T-helper 2 cell (primary cell): ENCODE measurements around the gene TDRD9.
"Not testable (repeated sequence)": the region's sequence is repeated elsewhere in the genome, so short reads cannot be mapped to it uniquely, and the experiment has no call there.

Source experiments
- DNase-seq, 5 experiments: peaks; one replicate each; pipeline versions ENCODE4 v3.0.0 to v3.0.0-alpha.2; 2012 to 2022

The TDRD9 gene

DNA sequence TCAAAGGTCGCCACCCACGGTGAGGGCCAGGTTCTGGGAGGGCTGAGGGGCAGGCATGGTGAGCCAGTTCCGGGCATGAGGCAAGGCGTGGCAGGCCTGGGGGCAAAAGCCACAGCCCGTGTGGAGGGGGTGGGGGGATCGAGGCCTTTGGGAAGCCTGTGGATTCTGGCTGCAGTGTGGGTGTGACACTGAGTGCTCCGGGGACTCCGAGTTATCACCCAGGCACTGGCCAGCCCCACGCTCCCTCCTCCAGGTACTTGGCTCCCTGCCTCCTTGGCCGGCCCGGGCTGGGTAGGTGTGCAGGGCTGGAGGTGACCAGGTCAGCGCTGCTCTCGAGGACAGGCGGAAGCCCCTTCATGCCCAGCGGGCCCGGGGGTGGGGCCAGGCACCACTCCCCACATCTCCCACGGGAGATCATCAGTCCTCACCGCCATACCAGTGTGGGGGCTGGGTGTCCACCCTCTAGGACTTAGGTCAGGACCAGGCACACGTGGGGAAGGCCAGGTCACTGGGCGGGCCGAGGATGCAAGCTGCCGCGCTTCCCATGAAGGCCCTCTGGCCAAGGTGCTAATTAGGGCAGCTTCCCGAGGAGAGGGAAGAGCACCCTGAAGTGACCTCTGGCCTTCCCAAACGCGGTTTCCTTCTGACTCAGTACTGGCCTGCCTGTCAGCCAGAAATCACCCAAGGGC lies 34.1 kb upstream of the TDRD9 start:
- no peak for DNase-seq

DNA sequence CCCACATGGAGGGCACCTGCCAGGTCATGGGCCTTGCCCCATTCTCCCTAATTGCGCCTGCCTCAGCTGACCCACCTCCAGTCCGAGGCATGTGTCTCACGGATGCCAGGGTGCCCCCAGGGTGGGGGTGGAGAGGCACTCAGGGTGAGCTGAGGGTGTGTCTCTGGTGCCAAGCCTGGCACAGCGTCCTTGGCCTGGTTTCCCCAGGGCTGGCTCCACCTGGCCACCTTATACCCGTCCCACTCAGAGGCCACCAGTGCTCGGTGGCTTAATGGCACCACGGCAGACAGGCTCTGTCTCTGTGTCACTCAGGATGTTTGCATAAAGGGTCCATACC lies 33.6 kb upstream of the TDRD9 start:
- no peak for DNase-seq

DNA sequence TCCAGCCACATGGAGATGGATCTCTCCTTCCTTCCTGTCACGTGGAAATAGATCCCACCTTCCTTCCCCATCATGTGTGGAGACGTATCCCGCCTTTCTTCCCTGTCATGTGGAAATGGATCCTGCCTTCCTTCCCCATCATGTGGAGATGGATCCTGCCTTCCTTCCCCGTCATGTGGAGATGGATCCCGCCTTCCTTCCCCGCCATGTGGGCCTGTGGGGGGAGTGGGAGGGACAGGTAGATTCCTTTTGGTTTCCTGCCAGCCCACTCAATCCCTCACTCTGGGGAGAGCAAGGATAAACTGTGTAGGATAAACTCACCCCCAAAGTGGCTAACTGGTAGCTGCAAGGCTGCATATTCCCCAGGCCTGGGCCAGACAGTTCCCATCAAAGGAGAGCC lies 31.7 kb upstream of the TDRD9 start:
- DNase-seq, result no peak

DNA sequence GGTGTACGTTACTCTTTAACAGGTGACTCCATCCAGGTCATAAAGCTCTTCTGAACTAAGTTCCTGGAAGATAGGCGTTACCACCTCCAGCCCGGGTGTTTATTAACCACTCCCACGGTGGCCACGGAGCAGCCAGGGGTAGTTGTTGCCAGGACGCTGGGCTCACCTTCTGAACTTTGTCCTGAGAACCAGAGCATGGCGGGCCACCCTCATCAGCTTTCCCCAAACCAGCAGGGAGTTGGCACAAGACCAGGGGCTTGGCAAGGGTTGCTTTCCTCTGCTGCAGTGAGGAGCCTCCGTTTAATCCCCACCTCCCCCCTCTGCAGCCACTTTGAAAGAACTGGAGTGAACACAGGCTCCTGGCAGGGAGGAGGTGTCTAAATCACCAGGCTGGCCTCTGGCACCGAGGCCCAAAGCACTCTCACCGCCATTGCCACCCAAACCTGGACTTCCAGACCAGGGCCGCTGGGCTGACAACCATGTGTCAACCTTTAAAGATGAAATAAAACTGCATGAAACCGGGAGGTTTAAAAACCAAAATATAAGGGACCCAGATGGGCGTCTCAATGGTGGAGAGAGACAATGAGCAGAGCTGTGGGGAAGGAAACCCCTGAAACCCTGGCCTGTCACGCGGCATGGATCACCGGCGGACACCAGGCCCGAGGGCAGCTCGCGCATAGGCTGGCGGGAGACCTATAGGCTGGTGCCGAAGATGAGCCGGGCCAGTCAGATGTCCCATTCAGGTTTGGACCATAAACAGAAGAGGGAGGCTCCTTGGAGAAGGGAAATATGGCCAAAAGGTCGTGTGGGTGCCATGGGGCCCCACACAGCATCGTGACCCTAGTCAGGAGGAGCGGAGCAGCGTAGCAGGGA lies 30.9 kb upstream of the TDRD9 start:
- no peak for DNase-seq

DNA sequence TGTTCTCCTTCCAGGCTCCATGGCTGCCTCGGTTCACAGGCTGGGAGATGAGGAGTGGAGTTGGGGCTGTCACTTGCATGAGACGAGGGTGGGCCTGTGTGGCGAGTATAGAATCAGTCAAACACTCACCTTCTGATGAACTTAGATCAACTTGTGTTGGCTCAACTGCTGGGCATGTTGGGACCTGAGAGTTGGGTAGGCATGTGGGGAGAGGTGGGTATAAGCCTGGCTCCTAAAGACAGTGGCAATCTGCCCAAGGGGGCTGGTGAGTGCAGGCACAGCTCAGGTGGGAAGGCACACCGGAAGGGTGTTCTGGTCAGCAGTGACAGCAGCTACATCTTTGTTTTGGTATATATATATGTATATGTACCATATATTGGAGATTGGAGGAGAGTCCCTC lies 30.1 kb upstream of the TDRD9 start:
- no peak for DNase-seq

DNA sequence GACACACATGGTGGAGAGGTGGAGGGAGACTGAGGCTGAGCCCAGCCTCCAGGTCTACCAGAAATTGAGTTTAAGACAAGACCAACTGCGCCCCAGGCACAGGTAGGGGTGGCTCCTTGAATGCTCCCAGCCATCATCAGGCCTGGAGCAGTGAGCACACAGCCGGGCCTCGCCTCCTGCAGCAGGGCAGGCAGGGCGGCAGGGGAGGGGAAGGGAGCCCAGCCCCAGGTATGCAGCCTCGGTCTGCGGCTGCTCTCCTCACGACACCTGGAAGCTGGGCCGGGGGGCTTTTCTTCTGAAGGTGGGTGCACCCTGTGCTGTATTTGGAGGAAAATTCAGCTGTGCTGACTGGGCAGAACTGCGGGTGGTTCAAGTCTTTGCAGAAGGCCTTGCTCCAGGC lies 29.5 kb upstream of the TDRD9 start:
- no peak for DNase-seq

DNA sequence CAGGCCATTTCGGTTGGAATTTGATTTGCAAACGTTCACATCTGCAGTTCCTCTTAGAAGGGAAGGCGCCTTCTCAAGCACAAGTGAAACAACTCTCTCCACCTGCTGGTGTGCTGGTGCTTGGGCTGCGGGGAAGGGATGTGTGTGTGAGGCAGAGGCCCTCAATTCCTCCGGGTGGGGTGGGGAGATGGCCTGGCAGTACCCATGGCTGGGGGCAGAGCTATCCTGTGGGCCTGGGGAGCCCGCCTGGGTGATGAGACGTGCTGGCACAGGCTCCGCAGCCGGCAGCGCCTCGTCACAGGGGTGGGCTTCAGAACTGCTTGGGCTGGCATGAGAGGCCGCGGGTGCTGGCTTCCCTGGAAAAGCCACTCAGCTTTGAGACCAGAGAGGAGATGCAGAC lies 28.9 kb upstream of the TDRD9 start:
- DNase-seq, result no peak

DNA sequence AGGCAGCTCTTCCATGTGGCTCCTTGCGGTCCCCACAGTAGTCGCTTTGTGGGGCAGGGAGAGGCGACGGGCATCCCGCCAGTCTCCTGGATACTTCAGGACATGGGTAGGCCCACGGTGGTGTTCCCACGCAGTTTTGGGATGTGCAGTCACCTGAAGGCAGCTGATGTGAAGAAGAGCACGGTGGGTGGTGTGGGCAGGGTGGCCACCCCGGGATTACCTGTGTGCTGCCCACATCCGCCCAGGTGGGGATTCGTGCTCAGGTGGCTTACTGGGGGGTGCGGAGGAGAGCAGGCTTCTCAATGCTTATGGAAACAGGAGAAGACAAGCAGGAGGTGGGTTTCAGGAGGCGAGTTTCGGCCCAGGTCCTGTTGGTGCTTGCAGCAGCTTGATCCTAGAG lies 28.4 kb upstream of the TDRD9 start:
- no peak for DNase-seq

DNA sequence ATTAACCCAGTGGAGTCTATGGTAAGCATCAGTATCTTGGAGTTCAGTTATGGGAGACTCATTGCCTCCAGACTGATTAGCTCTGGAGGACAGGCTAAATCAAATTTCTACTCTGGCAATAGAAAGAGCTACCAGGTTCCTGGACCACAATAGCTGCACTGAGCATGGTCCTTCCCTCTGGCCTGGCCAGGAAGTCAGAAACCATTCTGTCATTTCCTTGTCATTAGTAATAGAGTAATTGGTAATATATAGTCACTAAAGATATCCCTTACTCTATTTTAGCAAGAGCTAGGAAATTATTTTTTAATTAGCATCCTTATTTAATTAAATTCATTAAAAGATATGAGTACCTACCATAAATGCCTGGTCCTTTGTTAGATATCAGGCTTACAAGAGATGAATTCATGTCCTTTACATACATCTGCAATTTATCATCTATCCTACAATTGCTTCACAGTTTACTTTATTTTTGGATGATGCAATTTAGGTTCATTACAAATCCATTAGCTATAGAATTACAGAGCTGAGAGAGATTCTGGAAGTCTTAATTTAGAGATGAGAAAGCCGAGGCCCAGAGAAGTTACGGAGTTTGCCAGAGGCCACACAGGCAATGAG lies 23.7 kb upstream of the TDRD9 start:
- no peak for DNase-seq

DNA sequence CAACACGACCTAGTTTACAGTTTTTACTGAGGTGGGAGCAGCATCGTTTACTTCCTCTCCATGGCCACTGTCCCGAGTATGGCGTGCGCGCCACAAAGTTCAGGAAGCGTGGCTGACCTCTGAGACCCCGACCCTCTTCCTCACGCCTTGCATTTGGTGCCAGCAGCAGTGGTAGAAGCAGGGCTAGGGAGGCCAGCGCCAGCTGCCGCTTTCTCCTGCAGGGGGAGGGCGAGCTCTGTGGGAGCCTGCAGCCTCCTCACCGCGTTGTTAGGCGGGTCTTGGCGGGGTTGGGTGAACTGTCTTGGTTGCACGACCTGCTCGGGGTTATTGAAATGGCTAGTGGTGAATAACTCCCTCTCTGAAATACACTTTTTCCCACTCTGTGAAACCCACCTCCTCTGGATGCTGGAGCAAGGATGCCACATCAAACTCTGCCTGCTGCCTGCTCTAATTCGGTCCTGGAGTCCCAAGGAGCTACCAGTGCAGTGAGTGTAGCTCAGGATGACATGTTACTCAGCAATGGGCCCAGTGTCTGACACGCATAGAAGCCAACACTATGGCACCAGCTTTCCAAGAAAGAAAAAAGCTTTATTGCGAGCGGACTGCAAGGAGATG lies 22.3 kb upstream of the TDRD9 start:
- DNase-seq, result no peak

DNA sequence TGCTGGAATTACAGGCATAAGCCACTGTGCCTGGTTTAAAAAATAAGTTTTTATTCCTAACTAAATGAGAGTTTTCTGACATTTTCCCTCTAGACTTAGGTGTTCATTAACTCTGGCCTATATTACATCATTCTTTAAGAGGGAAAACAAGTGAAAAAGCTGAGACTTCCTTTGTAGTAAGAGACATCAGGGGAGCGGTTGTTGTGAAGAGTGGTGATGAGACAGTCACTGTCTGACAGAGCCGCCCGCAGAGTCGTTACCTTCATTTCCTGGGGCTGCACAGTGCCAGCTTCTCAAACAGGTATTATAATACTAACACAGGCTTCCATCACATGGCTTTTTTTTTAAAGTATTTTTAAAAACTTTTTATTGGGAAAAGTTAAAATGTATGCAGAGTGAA lies 19.7 kb upstream of the TDRD9 start:
- peak in 1 of 5 experiments; percentile 48 for DNase-seq

DNA sequence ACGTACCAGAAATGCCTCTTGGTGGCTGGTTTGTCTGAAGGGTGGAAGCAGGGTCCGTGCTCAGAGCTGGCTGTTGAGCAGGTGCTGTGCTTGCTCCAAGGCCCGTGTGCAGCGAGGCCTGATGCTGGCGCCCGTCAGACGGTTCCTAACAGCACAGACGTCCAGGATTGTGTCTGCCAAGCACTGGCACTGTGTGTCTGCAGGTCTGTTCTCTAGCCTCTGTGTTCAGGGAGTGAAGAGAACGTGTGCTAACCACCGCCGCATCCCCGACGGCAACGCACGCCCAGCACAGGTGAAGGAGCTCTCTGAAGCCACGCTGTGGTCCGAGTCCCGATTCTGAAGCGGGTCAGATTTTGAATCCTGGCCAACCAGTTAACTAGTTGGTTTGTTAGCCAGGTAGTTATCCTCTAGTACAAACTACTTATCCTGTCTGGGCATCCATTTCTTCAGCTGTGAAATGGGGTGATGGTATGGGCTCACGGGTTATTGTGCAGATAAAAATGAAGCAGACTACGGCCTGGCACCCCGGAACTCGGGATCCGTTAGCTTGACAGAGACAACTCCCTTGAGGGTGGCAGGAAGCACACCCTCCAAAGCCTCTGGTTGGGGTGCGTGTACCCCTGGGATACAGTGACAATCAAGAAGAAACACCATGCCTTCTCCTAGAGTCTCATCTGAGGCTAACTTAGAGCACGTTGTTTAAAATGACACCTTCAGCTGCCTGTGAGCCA lies 18.6 kb upstream of the TDRD9 start:
- DNase-seq, result no peak

DNA sequence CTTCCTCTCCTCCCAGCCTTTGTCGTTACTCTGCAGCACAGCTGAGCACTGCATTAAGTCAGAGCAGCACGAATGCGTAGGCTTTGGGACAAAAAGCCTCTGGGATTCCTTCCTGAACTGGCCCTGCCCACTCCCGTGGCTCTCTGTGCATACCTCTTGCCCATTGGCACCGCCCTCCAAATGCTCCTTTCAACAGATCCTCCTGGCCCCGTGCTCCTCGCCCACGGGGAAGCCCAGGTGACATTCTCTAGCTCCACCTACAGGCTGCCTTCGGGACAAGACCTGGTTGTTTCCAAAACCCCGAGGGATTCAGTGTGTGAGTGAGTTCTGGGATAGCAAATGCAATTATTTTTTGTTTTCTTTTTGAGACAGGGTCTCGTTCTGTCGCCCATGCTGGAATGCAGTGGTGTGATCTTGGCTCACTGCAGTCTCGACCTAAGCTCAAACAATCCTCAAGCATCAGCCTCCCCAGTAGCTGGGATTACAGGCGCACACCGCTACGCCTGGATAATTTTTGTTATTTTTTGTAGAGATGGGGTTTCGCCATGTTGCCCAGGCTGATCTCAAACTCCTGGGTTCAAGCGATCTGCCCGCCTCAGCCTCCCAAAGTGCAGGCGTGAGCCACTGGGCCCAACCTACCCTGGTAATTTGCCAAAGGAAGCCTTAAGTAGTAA lies 17.9 kb upstream of the TDRD9 start:
- DNase-seq, result peak in 4 of 5 experiments; percentile 53 to 67 (median 60)

DNA sequence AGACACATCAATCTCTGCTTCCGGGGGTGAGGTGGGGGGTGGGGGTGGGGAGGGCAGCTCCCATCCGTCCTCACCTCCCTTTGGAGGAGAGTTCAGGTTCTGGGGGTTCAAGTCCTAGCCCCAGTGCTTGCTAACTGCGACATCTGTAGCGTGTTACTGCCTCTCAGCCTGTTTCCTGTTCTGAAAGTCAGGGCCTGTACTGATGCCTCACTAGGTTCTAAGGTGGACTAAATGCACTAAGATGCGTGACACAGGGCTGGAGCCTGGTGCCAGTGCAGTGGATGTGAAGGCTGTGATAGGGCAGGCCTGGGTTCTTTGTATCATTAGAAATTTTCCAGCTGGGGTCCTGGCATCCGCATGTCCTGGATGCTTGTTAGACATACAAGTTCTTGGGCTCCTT lies 17.3 kb upstream of the TDRD9 start:
- DNase-seq, result no peak

DNA sequence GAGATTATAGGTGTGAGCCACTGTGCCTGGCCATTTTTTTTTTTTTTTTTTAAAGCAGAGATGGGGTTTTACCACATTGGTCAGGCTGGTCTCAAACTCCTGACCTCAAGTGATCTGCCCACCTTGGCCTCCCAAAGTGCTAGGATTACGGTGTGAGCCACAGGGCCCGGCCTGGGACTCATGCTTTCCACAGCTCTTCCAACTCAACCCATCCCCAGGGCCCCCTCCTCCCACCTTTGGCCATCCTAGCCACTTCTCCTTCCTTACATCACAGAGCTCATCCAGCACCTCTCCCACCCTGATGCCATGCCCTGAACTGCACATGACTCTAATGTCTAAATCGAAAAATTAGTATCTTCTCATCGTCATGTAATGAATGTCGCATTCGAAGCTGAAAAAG lies 12.6 kb upstream of the TDRD9 start:
- DNase-seq, result no peak

DNA sequence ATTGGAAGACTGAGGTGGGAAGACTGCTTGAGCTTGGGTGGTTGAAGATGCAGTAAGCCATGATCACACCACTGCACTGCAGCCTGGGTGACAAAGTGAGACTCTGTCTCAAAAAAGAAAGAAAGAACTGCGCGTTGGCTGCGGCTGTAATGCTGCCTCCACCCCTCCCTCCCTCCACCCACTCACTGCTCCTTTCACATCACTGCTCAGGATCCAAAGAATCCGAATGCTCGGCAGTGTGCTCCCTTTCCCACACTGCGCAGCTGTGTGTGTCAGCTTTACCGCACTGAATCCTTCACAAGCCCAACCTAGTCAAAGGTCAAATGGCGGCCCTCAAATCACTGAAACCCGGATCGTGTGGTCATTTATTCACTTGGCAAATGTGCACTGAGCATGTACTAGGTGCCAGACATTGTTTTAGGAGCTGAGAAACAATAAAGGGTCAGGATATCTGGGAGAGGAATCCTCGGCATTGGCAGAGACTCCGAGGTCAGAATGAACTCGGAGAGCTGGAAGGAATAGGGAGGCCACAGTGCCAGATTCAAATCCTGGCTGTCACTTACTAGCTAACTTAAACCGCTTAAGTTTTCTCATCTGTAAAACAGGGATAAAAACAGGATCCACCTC lies 11.5 kb upstream of the TDRD9 start:
- DNase-seq, result no peak

DNA sequence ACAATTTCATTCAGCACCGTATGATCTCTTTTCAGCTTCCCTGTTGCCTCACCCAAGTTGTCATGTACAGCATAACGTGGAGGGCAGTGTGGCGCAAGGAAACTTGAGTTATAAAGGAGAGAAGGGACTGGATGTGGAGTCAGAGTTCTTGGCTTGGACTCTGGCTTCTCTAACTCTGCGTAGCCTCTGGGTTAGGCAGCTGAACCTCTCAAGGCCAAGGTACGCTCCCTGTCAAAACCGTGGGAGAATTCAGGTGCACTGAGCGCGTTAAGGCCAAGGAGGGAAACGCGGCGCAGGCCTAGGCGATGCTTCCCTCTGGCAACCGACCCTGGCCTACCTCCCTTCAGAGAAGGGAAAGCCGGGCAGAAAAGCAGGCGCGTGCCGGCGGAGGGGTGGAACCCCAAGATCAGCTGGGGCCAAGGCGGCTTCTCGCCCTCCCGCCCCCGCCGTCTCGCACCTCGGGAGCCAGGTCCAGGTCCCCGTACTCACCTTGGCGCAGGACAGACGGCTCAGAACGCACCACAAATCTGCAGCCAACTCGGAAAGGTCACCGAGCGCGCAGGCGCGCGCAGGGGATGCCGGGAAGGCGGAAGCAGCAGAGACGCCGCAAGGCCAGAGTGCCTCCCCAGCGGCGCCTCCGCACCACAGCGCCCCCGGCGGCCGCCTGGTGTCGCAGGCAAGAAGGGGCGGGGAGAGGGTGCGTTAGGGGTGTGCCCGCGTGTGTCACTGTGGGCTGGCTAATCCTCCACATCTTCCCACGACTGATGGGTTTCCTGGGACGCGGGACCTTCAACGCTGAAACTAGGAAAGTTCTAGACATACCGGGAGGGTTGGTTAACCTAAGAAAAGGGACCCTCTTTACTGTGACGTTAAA lies 7.0 kb upstream of the TDRD9 start:
- DNase-seq, result peak; percentile 91 to 95 (median 92)

DNA sequence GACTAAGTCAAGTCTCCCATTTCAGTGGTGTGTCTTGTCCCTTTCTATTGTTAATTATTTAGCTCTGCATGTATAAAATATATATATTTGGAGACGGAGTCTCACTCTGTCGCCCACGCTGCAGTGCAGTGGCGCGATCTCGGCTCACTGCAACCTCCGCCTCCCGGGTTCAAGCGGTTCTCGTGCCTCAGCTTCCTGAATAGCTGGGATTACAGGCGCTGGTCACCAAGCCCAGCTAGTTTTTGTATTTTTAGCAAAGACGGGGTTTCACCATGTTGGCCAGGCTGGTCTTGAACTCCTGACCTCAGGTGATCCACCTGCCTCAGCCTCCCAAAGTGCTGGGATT lies 6.4 kb upstream of the TDRD9 start:
- not testable (repeated sequence) for DNase-seq

DNA sequence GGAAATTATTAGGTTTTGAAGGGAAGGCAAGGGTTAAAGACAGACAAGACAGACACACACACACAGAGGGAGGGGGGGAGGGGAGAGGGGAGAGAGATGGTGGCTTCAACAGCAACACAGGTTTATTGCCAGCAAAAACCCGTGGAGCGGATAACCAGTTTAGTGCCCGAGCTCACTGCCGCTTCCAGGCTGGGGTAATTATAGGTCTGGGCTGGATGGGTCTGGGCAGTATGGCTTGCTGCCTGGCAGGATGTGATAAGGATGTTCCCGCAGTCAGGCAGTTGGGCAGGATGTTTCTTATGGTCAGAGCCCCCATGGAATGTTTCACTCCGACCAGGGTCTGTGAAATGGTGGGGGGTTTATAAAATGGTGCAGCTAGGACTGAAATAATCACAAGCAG lies 4.4 kb upstream of the TDRD9 start:
- DNase-seq, result no peak

DNA sequence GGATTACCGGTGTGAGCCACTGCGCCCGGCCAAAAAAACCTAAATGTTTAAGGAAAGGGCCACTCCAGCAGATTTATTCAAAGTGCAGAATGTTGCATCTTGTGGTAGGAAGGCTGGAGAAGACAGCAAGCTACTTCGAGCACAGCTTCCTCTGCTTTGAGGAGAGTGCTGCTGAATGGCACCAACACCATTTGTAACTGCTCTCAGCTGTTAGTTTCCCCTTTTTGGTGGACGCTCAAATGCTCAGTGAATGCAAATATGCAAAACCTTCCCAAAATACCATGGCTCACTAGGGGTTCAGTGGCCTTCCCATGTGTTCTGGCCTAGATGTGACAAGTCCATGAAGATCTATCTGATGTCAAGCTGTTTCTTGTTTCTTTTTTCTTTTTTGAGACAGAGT lies 2.9 kb upstream of the TDRD9 start:
- DNase-seq, result no peak

DNA sequence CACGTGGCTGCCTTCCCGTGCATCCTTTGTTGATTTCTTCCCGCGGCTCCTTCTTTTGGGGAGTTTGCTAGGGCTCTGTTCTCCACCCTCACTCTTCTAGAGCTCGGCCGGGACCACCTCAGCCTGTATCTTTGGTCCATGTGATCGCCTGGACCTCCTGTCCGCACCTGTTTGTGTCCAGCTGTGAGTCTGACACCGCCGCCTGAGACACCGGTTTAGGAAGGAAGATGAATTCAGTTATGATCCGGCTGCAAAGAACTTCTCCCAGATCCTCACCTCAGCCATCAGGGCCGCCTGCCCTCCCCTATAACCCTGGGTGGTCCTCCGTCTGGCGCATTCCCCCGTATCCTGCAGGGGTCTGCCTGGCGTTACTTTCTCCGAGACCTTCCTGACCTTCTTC lies 690 bp upstream of the TDRD9 start:
- DNase-seq, result no peak
